Loucy (cell line): ENCODE results near the gene FRMD8.

ENCODE experiments used
- H2AFZ ChIP-seq: fragments of 200-600 bp; sonication (generic); 2 replicates; pipeline ENCODE4 v1.6.0; 2016; ENCODE audit warnings: antibody characterized with exemption, mild to moderate bottlenecking, low read length, moderate library complexity
- H3F3A ChIP-seq: fragments of 200-600 bp; 2 replicates; pipeline ENCODE4 v1.6.0; 2016; ENCODE audit warnings: antibody characterized with exemption, low read depth, mild to moderate bottlenecking
- H3K27me3 ChIP-seq: fragments of 200-600 bp; sonication (generic); 2 replicates; pipeline ENCODE4 v1.6.1; 2014; ENCODE audit warnings: low read length, mild to moderate bottlenecking; ENCODE audit not compliant: insufficient read depth, poor library complexity, severe bottlenecking
- H3K36me3 ChIP-seq: fragments of 200-600 bp; sonication (generic); 2 replicates; pipeline ENCODE4 v1.6.1; 2016; ENCODE audit warnings: low read length; ENCODE audit not compliant: insufficient read depth
- H3K4me1 ChIP-seq: fragments of 200-600 bp; sonication (generic); 2 replicates; pipeline ENCODE4 v1.5.1; 2014; ENCODE audit warnings: low read length, mild to moderate bottlenecking; ENCODE audit not compliant: insufficient read depth, poor library complexity, severe bottlenecking
- H3K4me2 ChIP-seq: fragments of 200-600 bp; sonication (generic); 2 replicates; pipeline ENCODE4 v1.6.0; 2014; ENCODE audit warnings: antibody characterized with exemption, low read length, low read depth, mild to moderate bottlenecking; ENCODE audit not compliant: poor library complexity, severe bottlenecking
- H3K4me3 ChIP-seq: fragments of 200-600 bp; sonication (generic); 2 replicates; pipeline ENCODE4 v1.5.1; 2014; ENCODE audit warnings: low read length, mild to moderate bottlenecking, mixed read lengths; ENCODE audit not compliant: poor library complexity, severe bottlenecking
- H3K79me2 ChIP-seq: fragments of 200-600 bp; sonication (generic); 2 replicates; pipeline ENCODE4 v1.6.1; 2014; ENCODE audit warnings: low read length; ENCODE audit not compliant: insufficient read depth
- H3K9ac ChIP-seq: fragments of 200-600 bp; sonication (generic); 2 replicates; pipeline ENCODE4 v1.6.0; 2014; ENCODE audit warnings: mild to moderate bottlenecking, low read depth, low read length, moderate library complexity; ENCODE audit not compliant: poor library complexity, severe bottlenecking
- H3K9me2 ChIP-seq: fragments of 200-600 bp; sonication (generic); replicated peaks from 2 replicates; pipeline ENCODE4 v1.6.1; 2016; ENCODE audit warnings: low read depth, low read length, mixed read lengths
- H3K9me3 ChIP-seq: fragments of 200-600 bp; sonication (generic); 2 replicates; pipeline ENCODE4 v1.6.1; 2014; ENCODE audit warnings: mild to moderate bottlenecking, antibody characterized with exemption, low read length, low read depth; ENCODE audit not compliant: insufficient read depth
- H4K20me1 ChIP-seq: fragments of 200-600 bp; sonication (generic); 2 replicates; pipeline ENCODE4 v1.6.0; 2014; ENCODE audit warnings: antibody characterized with exemption, low read length, mild to moderate bottlenecking; ENCODE audit not compliant: insufficient read depth, poor library complexity, severe bottlenecking
- CTCF ChIP-seq: fragments of 200-600 bp; sonication (generic); conservative IDR thresholded peaks from 2 replicates; pipeline ENCODE4 v1.5.1; 2014; ENCODE audit warnings: mild to moderate bottlenecking, antibody characterized with exemption, low read length
- EZH2phosphoT487 ChIP-seq: fragments of 200-600 bp; IDR thresholded peaks from 2 replicates; pipeline ENCODE4 v1.6.1; 2018; ENCODE audit warnings: antibody characterized with exemption, mild to moderate bottlenecking, moderate library complexity, borderline replicate concordance

FRMD8 gene

GRCh38 chr11:65423516-65424204 is 37.2 kb downstream of the FRMD8 start:
- Histone ChIP-seq H3K9me3 (no peaks in the 10 kb centered on the region), H3F3A (peaks cover 8% of the 10 kb centered on the region), H4K20me1 (peaks cover 56% of the 10 kb centered on the region), H3K4me2 (peak overlapping the region; percentile 99), H3K9ac (peak overlapping the region; percentile 100), H3K36me3 (no peaks in the 10 kb centered on the region; the same call in 1 of the 2 replicates), H3K9me2 (no peaks in the 10 kb centered on the region), H3K79me2 (peaks cover 80% of the 10 kb centered on the region), H3K4me1 (peaks cover 72% of the 10 kb centered on the region), H3K4me3 (peak overlapping the region; percentile 94), H3K27me3 (no peaks in the 10 kb centered on the region), H2AFZ (no peak overlapping the region)
- TF ChIP-seq EZH2phosphoT487 = no peak
- TF ChIP-seq CTCF = no peak

DNA sequence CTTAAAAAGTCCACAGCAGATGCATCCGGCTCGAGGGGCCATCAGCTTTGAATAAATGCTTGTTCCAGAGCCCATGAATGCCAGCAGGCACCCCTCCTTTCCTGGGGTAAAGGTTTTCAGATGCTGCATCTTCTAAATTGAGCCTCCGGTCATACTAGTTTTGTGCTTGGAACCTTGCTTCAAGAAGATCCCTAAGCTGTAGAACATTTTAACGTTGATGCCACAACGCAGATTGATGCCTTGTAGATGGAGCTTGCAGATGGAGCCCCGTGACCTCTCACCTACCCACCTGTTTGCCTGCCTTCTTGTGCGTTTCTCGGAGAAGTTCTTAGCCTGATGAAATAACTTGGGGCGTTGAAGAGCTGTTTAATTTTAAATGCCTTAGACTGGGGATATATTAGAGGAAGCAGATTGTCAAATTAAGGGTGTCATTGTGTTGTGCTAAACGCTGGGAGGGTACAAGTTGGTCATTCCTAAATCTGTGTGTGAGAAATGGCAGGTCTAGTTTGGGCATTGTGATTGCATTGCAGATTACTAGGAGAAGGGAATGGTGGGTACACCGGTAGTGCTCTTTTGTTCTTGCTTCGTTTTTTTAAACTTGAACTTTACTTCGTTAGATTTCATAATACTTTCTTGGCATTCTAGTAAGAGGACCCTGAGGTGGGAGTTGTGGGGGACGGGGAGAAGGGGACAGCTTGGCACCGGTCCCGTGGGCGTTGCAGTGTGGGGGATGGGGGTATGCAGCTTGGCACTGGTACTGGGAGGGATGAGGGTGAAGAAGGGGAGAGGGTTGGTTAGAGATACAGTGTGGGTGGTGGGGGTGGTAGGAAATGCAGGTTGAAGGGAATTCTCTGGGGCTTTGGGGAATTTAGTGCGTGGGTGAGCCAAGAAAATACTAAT is 38.0 kb downstream of the FRMD8 start:
- Histone ChIP-seq H3K36me3 (no peaks in the 10 kb centered on the region; the same call in 1 of the 2 replicates), H4K20me1 (peaks cover 64% of the 10 kb centered on the region), H3K9me3 (no peaks in the 10 kb centered on the region), H3K4me1 (peaks cover 75% of the 10 kb centered on the region), H3K27me3 (no peaks in the 10 kb centered on the region), H3K79me2 (peaks cover 88% of the 10 kb centered on the region), H2AFZ (no peak overlapping the region), H3F3A (peaks cover 9% of the 10 kb centered on the region), H3K4me3 (peak overlapping the region; percentile 94), H3K4me2 (peak overlapping the region; percentile 99), H3K9ac (peak overlapping the region; percentile 100), H3K9me2 (no peaks in the 10 kb centered on the region)
- TF ChIP-seq CTCF = no peak
- no peak for TF ChIP-seq EZH2phosphoT487

GRCh38 chr11:65425105-65425970 is 38.9 kb downstream of the FRMD8 start:
- peaks cover 97% of the 10 kb centered on the region for H3K79me2 ChIP-seq
- H3K4me1 ChIP-seq = peaks cover 75% of the 10 kb centered on the region
- H3K9me3 ChIP-seq = no peaks in the 10 kb centered on the region
- H2AFZ ChIP-seq = no peak overlapping the region
- peak overlapping the region; percentile 100 for H3K9ac ChIP-seq
- no peaks in the 10 kb centered on the region for H3K9me2 ChIP-seq
- H4K20me1 ChIP-seq = peaks cover 68% of the 10 kb centered on the region
- H3F3A ChIP-seq = peaks cover 15% of the 10 kb centered on the region
- peak overlapping the region; percentile 94 for H3K4me3 ChIP-seq
- no peaks in the 10 kb centered on the region; the same call in 1 of the 2 replicates for H3K36me3 ChIP-seq
- TF ChIP-seq EZH2phosphoT487 (no peak), CTCF (peak; percentile 32; the same call in 1 of the 2 replicates)
- no peaks in the 10 kb centered on the region for H3K27me3 ChIP-seq
- H3K4me2 ChIP-seq = peak overlapping the region; percentile 99
